Transverse colon (tissue), 3 donors: ENCODE data around the gene ZDHHC3.

Experiments used
- POLR2A ChIP-seq: fragments of 450-650 bp; IDR thresholded peaks from one replicate; pipeline ENCODE4 v1.6.1; 2016; ENCODE audit warnings: antibody characterized with exemption, mild to moderate bottlenecking, moderate library complexity
- TF ChIP-seq, protein P1 (sequence below), 5 experiments: fragments of 200-600 bp in 3 of 5; fragments of 450-650 bp in 2 of 5; sonication (generic) in 3 of 5; IDR thresholded peaks; 1 replicate in 2 of 5; 2 replicates in 3 of 5; pipeline ENCODE4 v1.5.1; 2016 to 2017; ENCODE audit warnings: antibody characterized with exemption in 5 of 5, inconsistent platforms in 3 of 5, mild to moderate bottlenecking in 2 of 5, moderate library complexity in 1 of 5

DNA sequence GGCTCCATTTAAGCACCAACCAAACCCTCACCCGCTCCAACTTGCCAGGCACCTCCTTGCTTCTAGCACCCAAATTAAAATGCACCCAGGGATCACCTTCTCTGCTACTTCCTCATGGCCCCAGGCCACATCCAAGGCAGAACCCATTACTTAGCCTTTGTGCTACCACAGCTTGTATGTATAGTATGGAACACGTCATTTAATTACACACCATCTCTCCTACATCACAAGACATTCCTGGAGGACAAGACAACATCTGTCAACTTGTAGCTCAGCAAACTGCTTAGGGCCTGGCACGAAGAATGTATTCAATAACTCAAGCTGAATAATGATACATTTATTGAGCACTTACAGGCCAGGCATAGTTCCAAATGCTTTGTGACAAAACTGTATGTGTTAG is 23.3 kb downstream of the ZDHHC3 start:
- TF ChIP-seq, protein P1, sequence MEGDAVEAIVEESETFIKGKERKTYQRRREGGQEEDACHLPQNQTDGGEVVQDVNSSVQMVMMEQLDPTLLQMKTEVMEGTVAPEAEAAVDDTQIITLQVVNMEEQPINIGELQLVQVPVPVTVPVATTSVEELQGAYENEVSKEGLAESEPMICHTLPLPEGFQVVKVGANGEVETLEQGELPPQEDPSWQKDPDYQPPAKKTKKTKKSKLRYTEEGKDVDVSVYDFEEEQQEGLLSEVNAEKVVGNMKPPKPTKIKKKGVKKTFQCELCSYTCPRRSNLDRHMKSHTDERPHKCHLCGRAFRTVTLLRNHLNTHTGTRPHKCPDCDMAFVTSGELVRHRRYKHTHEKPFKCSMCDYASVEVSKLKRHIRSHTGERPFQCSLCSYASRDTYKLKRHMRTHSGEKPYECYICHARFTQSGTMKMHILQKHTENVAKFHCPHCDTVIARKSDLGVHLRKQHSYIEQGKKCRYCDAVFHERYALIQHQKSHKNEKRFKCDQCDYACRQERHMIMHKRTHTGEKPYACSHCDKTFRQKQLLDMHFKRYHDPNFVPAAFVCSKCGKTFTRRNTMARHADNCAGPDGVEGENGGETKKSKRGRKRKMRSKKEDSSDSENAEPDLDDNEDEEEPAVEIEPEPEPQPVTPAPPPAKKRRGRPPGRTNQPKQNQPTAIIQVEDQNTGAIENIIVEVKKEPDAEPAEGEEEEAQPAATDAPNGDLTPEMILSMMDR (IDR thresholded peaks at IDR 0.05), result no peak
- no peak for TF ChIP-seq POLR2A
